IMR-90 (cell line): ENCODE data around the gene NPDC1. TPM values are rescaled to one million over a fixed set of nuclear protein-coding genes. Genes with fewer than 3 reads are reported as not detected.

Source experiments
- ATAC-seq: fragments of 200-7000 bp; cut with Tn5 transposase; 2 replicates; pipeline ENCODE4 v1.9.1; 2020; ENCODE audit warnings: low read depth, mild to moderate bottlenecking, moderate library complexity
- BruUV-seq: library from RNA; stranded (reverse); fragments of 400-500 nt; replicated peaks from 2 replicates; lab custom pipeline; 2021; lab: Mats Ljungman, UMichigan
- CTCF ChIA-PET: fragments of 300-600 bp; formaldehyde crosslinking; extraction: SDS; loops from one replicate; lab custom pipeline; 2021; ENCODE audit warnings: antibody characterized with exemption; lab: Yijun Ruan, JAX
- POLR2A ChIA-PET: fragments of 300-600 bp; sonication (Branson Sonifier 250); formaldehyde crosslinking; loops from one replicate; lab custom pipeline; 2022; ENCODE audit warnings: antibody characterized with exemption; ENCODE audit not compliant: unreplicated experiment; lab: Charles Lee
- DNase-seq: peaks from one replicate; pipeline ENCODE4 v3.0.0; 2013
- H2AFZ ChIP-seq: replicated peaks from 2 replicates; pipeline ENCODE3; 2013; ENCODE audit warnings: low read length, mild to moderate bottlenecking; ENCODE audit not compliant: poor library complexity
- H2AK5ac ChIP-seq: 2 replicates; pipeline ENCODE4 v1.6.1; 2013; ENCODE audit warnings: low read depth, low read length, inconsistent platforms
- H2AK9ac ChIP-seq: replicated peaks from 2 replicates; pipeline ENCODE3; 2013; ENCODE audit warnings: mild to moderate bottlenecking, low read depth, low read length, moderate library complexity; ENCODE audit not compliant: poor library complexity
- H2BK120ac ChIP-seq: 2 replicates; pipeline ENCODE4 v1.6.1; 2013; ENCODE audit warnings: low read depth, low read length, inconsistent platforms
- H2BK15ac ChIP-seq: 3 replicates; pipeline ENCODE4 v1.6.1; 2013; ENCODE audit warnings: low read depth, low read length, inconsistent platforms
- H2BK20ac ChIP-seq: 2 replicates; pipeline ENCODE4 v1.6.1; 2013; ENCODE audit warnings: low read depth, mild to moderate bottlenecking, inconsistent platforms, low read length, moderate library complexity
- H2BK5ac ChIP-seq: 2 replicates; pipeline ENCODE4 v1.6.1; 2013; ENCODE audit warnings: mild to moderate bottlenecking, low read depth, low read length, inconsistent platforms; ENCODE audit not compliant: poor library complexity, severe bottlenecking
- H3K14ac ChIP-seq: replicated peaks from 2 replicates; pipeline ENCODE4 v1.6.1; 2013; ENCODE audit warnings: low read depth, low read length, inconsistent platforms
- H3K18ac ChIP-seq: 2 replicates; pipeline ENCODE4 v1.6.1; 2013; ENCODE audit warnings: low read depth, low read length, control low read depth
- H3K23ac ChIP-seq: 2 replicates; pipeline ENCODE4 v1.6.1; 2013; ENCODE audit warnings: low read depth, low read length, inconsistent platforms
- H3K27ac ChIP-seq: 2 replicates; pipeline ENCODE4 v1.5.1; 2013; ENCODE audit warnings: mild to moderate bottlenecking, control low read depth, low read length; ENCODE audit not compliant: insufficient read depth
- H3K27me3 ChIP-seq: 2 replicates; pipeline ENCODE4 v1.6.1; 2013; ENCODE audit warnings: low read length; ENCODE audit not compliant: control insufficient read depth, insufficient read depth
- H3K36me3 ChIP-seq: 2 replicates; pipeline ENCODE4 v1.6.1; 2013; ENCODE audit warnings: low read length, mixed read lengths; ENCODE audit not compliant: control insufficient read depth, insufficient read depth
- H3K4ac ChIP-seq: 2 replicates; pipeline ENCODE4 v1.6.1; 2013; ENCODE audit warnings: low read depth, low read length, inconsistent platforms
- H3K4me1 ChIP-seq: 2 replicates; pipeline ENCODE4 v1.6.1; 2013; ENCODE audit warnings: low read length, mixed read lengths; ENCODE audit not compliant: control insufficient read depth, insufficient read depth
- H3K4me2 ChIP-seq: 2 replicates; pipeline ENCODE4 v1.6.1; 2013; ENCODE audit warnings: low read depth, mild to moderate bottlenecking, control low read depth, low read length, moderate library complexity
- H3K4me3 ChIP-seq: 2 replicates; pipeline ENCODE4 v1.5.1; 2013; ENCODE audit warnings: low read depth, mild to moderate bottlenecking, control low read depth, low read length, moderate library complexity; ENCODE audit not compliant: insufficient read depth
- H3K56ac ChIP-seq: 2 replicates; pipeline ENCODE4 v1.6.1; 2013; ENCODE audit warnings: low read length, inconsistent platforms; ENCODE audit not compliant: insufficient read depth; ENCODE audit errors: extremely low read depth
- H3K79me1 ChIP-seq, 2 experiments: 2 replicates each; pipeline ENCODE4 v1.6.1; 2013; ENCODE audit warnings: low read length in 2 of 2, inconsistent platforms in 1 of 2, low read depth in 1 of 2
- H3K9ac ChIP-seq: 2 replicates; pipeline ENCODE4 v1.6.1; 2013; ENCODE audit warnings: low read depth, low read length, control low read depth
- H3K9me1 ChIP-seq: 2 replicates; pipeline ENCODE4 v1.6.1; 2013; ENCODE audit warnings: low read length, inconsistent platforms; ENCODE audit not compliant: insufficient read depth
- H3K9me3 ChIP-seq: 2 replicates; pipeline ENCODE4 v1.6.1; 2013; ENCODE audit warnings: low read length; ENCODE audit not compliant: control insufficient read depth, insufficient read depth
- H4K20me1 ChIP-seq: 2 replicates; pipeline ENCODE4 v1.6.1; 2013; ENCODE audit warnings: low read length, inconsistent platforms; ENCODE audit not compliant: insufficient read depth
- H4K5ac ChIP-seq: 2 replicates; pipeline ENCODE4 v1.6.1; 2013; ENCODE audit warnings: mild to moderate bottlenecking, low read depth, low read length, control low read depth
- H4K8ac ChIP-seq, 2 experiments: 2 replicates each; pipeline ENCODE4 v1.6.1; 2013; ENCODE audit warnings: low read depth in 2 of 2, low read length in 2 of 2, control low read depth in 1 of 2, inconsistent platforms in 1 of 2
- H4K91ac ChIP-seq: 2 replicates; pipeline ENCODE4 v1.6.1; 2013; ENCODE audit warnings: low read depth, low read length, inconsistent platforms; ENCODE audit not compliant: insufficient read depth
- FOS ChIP-seq: fragments of 150-350 bp; IDR thresholded peaks from 2 replicates; pipeline ENCODE4 v1.6.1; 2016; ENCODE audit warnings: low read depth, low read length
- MAZ ChIP-seq: IDR thresholded peaks from 2 replicates; pipeline ENCODE4 v1.6.1; 2012; ENCODE audit warnings: low read depth, mild to moderate bottlenecking, low read length, improper control_type of control experiment, moderate library complexity, borderline replicate concordance
- MXI1 ChIP-seq: IDR thresholded peaks from 2 replicates; pipeline ENCODE4 v1.6.1; 2012; ENCODE audit warnings: low read depth, mild to moderate bottlenecking, low read length, moderate library complexity, borderline replicate concordance
- SMC3 ChIP-seq: fragments of 150-350 bp; IDR thresholded peaks from 2 replicates; pipeline ENCODE4 v1.6.1; 2016; ENCODE audit warnings: low read depth, mild to moderate bottlenecking, antibody characterized with exemption, low read length, moderate library complexity
- WGBS, 2 experiments: methylation state at CpG; one replicate each; pipeline versions ENCODE4 v1.1.5 to v1.1.7; 2013; ENCODE audit warnings: missing lambda C conversion rate in 2 of 2; ENCODE audit not compliant: insufficient read length in 1 of 2; ENCODE audit errors: extremely low coverage in 2 of 2; 5-methylcytosine and 5-hydroxymethylcytosine counted together
- dilution Hi-C: fragments of 300-500 bp; cut with HindIII; formaldehyde crosslinking; loops from one replicate; pipeline ENCODE4 v1.14.3; 2018; ENCODE audit warnings: low sequenced_read_pairs; ENCODE audit not compliant: unreplicated experiment
- in situ Hi-C: fragments of 300-500 bp; cut with MboI; formaldehyde crosslinking; loops from 3 replicates; pipeline ENCODE4 v1.14.3; 2019; ENCODE audit warnings: low sequenced_read_pairs, inconsistent platforms, mixed read lengths
- intact Hi-C: fragments of 100-400 bp; cut with micrococcal nuclease; formaldehyde crosslinking; loops from 2 replicates; pipeline ENCODE4 v1.10.0; 2022
- polyA plus RNA-seq, 3 experiments: library from polyadenylated mRNA; depleted of rRNA; stranded (reverse); fragments of >200 nt; gene quantifications; 2 replicates each; pipeline ENCODE4 v1.2.3, GENCODE V29; 2012; ENCODE audit warnings: low replicate concordance in 1 of 3
- total RNA-seq: library from RNA; depleted of rRNA; stranded (reverse); fragments of >200 nt; gene quantifications from 2 replicates; pipeline ENCODE4 v1.2.3, GENCODE V29; 2012

NPDC1 gene
- total and polyA plus RNA-seq, 2 of the 4 experiments (the other 2 are of a cell fraction) = 2.7 to 58.1 TPM

DNA sequence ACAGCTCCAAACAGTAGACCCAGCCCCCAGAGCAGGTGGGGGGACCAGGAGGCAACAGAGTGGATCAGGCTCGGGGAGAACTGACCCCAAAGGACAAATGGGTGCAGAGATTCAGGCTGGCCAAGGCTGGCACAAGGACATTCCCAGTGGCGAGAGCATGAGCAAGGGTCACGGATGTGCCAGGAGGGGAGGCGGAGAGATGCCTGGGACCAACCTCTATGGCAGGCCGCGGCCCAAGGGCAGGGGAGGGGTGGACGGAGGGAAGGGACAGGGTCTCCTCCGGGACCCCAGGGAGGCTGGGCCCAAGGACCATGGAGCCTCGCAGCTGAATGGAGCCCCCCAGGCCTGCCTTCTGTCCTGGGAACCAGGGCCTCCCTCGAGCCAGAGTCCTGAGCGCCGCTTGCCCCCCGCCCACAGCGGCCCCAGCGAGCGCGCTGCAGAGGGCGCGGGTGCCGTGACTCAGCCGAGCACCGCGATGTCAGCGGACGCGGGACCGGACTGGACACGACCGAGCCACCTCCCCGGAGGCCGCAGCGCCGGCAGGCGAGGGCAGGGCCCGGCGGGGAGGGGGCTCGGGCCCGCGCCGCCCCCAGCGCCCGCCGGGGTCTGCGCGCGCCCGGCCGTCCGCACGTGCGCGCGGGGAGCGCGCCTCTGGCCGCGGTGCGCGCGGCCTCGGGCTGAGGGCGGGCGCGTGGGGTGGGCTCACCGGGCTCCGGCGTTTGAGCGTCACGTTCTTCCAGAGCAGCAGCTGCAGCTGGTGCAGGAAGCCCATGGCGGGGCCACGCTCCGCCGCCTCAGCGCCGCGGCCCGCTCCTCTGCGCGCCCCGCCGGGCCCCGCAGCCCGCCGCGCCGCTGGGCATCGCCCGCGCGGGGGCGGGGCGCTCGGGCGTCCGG lies 18.4 kb downstream of the NPDC1 start, which contains the start of gene ABCA2:
Gene ABCA2 (minus strand): TSS at position 869 of the 894 bp plus-strand sequence. CDS start 97 bp downstream, at position 772.
- peak within 1 kb of the TSS; percentile 88 for H3K4me3 ChIP-seq
- POLR2A ChIA-PET = no interaction called here
- in situ Hi-C loops (no loop called here), intact Hi-C loops (loop anchor here (2.0 kb wide), 1 partner anchor 21 kb away; no protein-coding TSS in a partner anchor), dilution Hi-C loops (no loop called here)
- no peaks in the 10 kb centered on the region; the same call in 1 of the 2 replicates for H3K27me3 ChIP-seq
- TF ChIP-seq MXI1 = 0 out of 2 replicates have a peak, but pooled peaks have one; percentile 8
- TF ChIP-seq FOS = no peak
- TF ChIP-seq MAZ = peak; percentile 28; the same call in 1 of the 2 replicates
- TF ChIP-seq SMC3 = no peak
- peaks cover 5% of the 10 kb centered on the region for H3K4me1 ChIP-seq
- peak within 1 kb of the TSS; percentile 59 for H3K23ac ChIP-seq
- peaks cover 4% of the 10 kb centered on the region; the same call in 1 of the 2 replicates for H3K9me1 ChIP-seq
- H3K18ac ChIP-seq = peak within 1 kb of the TSS; percentile 19; the same call in 1 of the 2 replicates
- peak within 1 kb of the TSS; percentile 92 for H2AFZ ChIP-seq
- no peak within 1 kb of the TSS for H2BK20ac ChIP-seq
- H3K9ac ChIP-seq = peak within 1 kb of the TSS; percentile 71
- ATAC-seq (peak; percentile 52), DNase-seq (peak; percentile 12)
- peak within 1 kb of the TSS; percentile 90 for H2AK9ac ChIP-seq
- no peaks in the 10 kb centered on the region for H3K36me3 ChIP-seq
- WGBS, 2 experiments = 4% methylated on average over 47 of the region's 95 CpGs; no CpG with 5 or more reads in 1 of the 2 experiments
- 0 out of 2 replicates have a peak within 1 kb of the TSS, but pooled peaks have one; percentile 23 for H2BK120ac ChIP-seq
- H3K27ac ChIP-seq = peak within 1 kb of the TSS; percentile 23; the same call in 1 of the 2 replicates
- H3K4me2 ChIP-seq = peak within 1 kb of the TSS; percentile 96
- BruUV-seq = no TSS peak
- peak within 1 kb of the TSS; percentile 0; the same call in 1 of the 2 replicates for H4K91ac ChIP-seq
- H2BK5ac ChIP-seq = no peak within 1 kb of the TSS
- CTCF ChIA-PET = no interaction called here
- peak within 1 kb of the TSS in 1 of 2 experiments; percentile 39; a peak in 1 of 4 replicates for H4K8ac ChIP-seq
- H4K5ac ChIP-seq = peak within 1 kb of the TSS; percentile 71; the same call in 1 of the 2 replicates
- H3K56ac ChIP-seq = no peak within 1 kb of the TSS
- H2AK5ac ChIP-seq = peak within 1 kb of the TSS; percentile 84
- peaks cover 0 to 7% of the 10 kb centered on the region in 2 experiments; a peak in 2 of 4 replicates for H3K79me1 ChIP-seq
- H2BK15ac ChIP-seq = no peak within 1 kb of the TSS
- H3K14ac ChIP-seq = peak within 1 kb of the TSS; percentile 52; the same call in 1 of the 2 replicates
- no peaks in the 10 kb centered on the region; the same call in 1 of the 2 replicates for H4K20me1 ChIP-seq
- peak within 1 kb of the TSS; percentile 52 for H3K4ac ChIP-seq
- H3K9me3 ChIP-seq = no peaks in the 10 kb centered on the region
